Measurements from ENCODE around the gene RELN. TPM values are rescaled to one million over a fixed set of nuclear protein-coding genes. Genes with fewer than 3 reads are reported as not detected.

The RELN gene
- total and polyA plus RNA-seq, 2 donors (not counting 1 experiment from before 2014, with no cell fraction given) = not detected

GRCh38 chr7:104007614-104008013 lies 18.2 kb upstream of the RELN start:
- H4K20me1 ChIP-seq (ENCODE audit: control insufficient read depth, insufficient read depth, low read length, poor library complexity, severe bottlenecking) = no peaks in the 10 kb centered on the region
- H3K9me3 Mint-ChIP-seq (ENCODE audit: insufficient read depth) = no peaks in the 10 kb centered on the region
- no peak overlapping the region for H3K4me3 ChIP-seq (ENCODE audit: control extremely low read depth in 1 of 5, extremely low read depth in 1 of 5, insufficient read depth in 1 of 5, low read depth in 2 of 5, low read length in 4 of 5)
- no peak overlapping the region for H3K4me3 Mint-ChIP-seq
- H3K4me2 ChIP-seq (replicated peaks; ENCODE audit: low read depth, low read length, poor library complexity, severe bottlenecking) = no peak overlapping the region
- DNase-seq (no peak), ATAC-seq (ENCODE audit: low read depth) (no peak)
- TF ChIP-seq EZH2 (IDR thresholded peaks at IDR 0.05; ENCODE audit: borderline replicate concordance, insufficient read depth, low read depth, low read length, poor library complexity, severe bottlenecking) (no peak), CTCF (IDR thresholded peaks at IDR 0.05) (no peak)
- no CpG with 5 or more reads among the region's 3 CpGs for WGBS (ENCODE audit: insufficient coverage)
- intact Hi-C loops (cut with micrococcal nuclease) = no loop called here
- no peaks in the 10 kb centered on the region for H3K4me1 Mint-ChIP-seq
- no peaks in the 10 kb centered on the region for H3K4me1 ChIP-seq (ENCODE audit: control insufficient read depth in 2 of 2, insufficient read depth in 2 of 2, low read length in 2 of 2)
- no peak overlapping the region for H3K27ac ChIP-seq (ENCODE audit: low read length in 2 of 2)
- H3K9ac ChIP-seq (ENCODE audit: low read length) = no peak overlapping the region
- H2AFZ ChIP-seq (ENCODE audit: insufficient read depth, low read depth, low read length, poor library complexity, severe bottlenecking) = no peak overlapping the region
- H3K27me3 Mint-ChIP-seq = peaks cover 12% of the 10 kb centered on the region
- H3K79me2 ChIP-seq (ENCODE audit: control insufficient read depth, insufficient read depth, low read length) = no peaks in the 10 kb centered on the region
- H3K9me3 ChIP-seq (ENCODE audit: control extremely low read depth in 1 of 3, control insufficient read depth in 2 of 3, insufficient read depth in 1 of 3, low read length in 2 of 3) = no peaks in the 10 kb centered on the region
- no peak overlapping the region for H3K27ac Mint-ChIP-seq
- ChIA-PET POLR2A (no interaction called here), CTCF (no interaction called here)
- H3K36me3 ChIP-seq (replicated peaks in 1 of 2; ENCODE audit: control extremely low read depth in 1 of 2, control insufficient read depth in 1 of 2, extremely low read depth in 1 of 2, insufficient read depth in 2 of 2, low read length in 1 of 2) = no peaks in the 10 kb centered on the region
- no peaks in the 10 kb centered on the region for H3K27me3 ChIP-seq (replicated peaks in 1 of 4; ENCODE audit: control extremely low read depth in 1 of 4, control insufficient read depth in 3 of 4, insufficient read depth in 4 of 4, low read length in 3 of 4)

DNA sequence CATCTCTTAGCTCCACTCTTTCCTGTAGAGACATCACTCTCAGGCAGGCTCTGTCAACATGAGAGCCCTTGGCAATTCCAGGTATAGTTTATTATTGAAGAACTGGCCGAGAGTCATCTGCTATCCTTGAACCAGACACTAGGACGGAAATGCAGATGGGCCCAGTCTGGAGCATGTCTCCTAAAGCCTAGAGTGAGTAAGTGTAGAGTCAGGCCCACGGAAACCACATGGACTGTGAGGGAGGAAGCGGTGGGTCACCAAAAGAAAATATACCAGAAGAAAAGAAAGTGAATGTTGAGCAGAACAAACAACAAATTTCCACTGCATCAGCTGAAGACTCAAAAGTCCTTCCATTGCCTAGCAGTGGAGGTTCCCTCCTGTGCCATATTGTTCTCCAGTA lies 15.7 kb upstream of the RELN start:
- 90% methylated on average over 2 of the region's 4 CpGs for WGBS (ENCODE audit: insufficient coverage)
- Histone ChIP-seq H3K4me1 (ENCODE audit: control insufficient read depth in 2 of 2, insufficient read depth in 2 of 2, low read length in 2 of 2) (no peaks in the 10 kb centered on the region), H4K20me1 (ENCODE audit: control insufficient read depth, insufficient read depth, low read length, poor library complexity, severe bottlenecking) (no peaks in the 10 kb centered on the region), H3K36me3 (replicated peaks in 1 of 2; ENCODE audit: control extremely low read depth in 1 of 2, control insufficient read depth in 1 of 2, extremely low read depth in 1 of 2, insufficient read depth in 2 of 2, low read length in 1 of 2) (no peaks in the 10 kb centered on the region), H3K9ac (ENCODE audit: low read length) (no peak overlapping the region), H3K9me3 (ENCODE audit: control extremely low read depth in 1 of 3, control insufficient read depth in 2 of 3, insufficient read depth in 1 of 3, low read length in 2 of 3) (no peaks in the 10 kb centered on the region), H3K27ac (ENCODE audit: low read length in 2 of 2) (no peak overlapping the region), H2AFZ (ENCODE audit: insufficient read depth, low read depth, low read length, poor library complexity, severe bottlenecking) (no peak overlapping the region), H3K4me3 (ENCODE audit: control extremely low read depth in 1 of 5, extremely low read depth in 1 of 5, insufficient read depth in 1 of 5, low read depth in 2 of 5, low read length in 4 of 5) (no peak overlapping the region), H3K4me2 (replicated peaks; ENCODE audit: low read depth, low read length, poor library complexity, severe bottlenecking) (no peak overlapping the region), H3K79me2 (ENCODE audit: control insufficient read depth, insufficient read depth, low read length) (no peaks in the 10 kb centered on the region), H3K27me3 (replicated peaks in 1 of 4; ENCODE audit: control extremely low read depth in 1 of 4, control insufficient read depth in 3 of 4, insufficient read depth in 4 of 4, low read length in 3 of 4) (no peaks in the 10 kb centered on the region)
- H3K27ac Mint-ChIP-seq = no peak overlapping the region
- no peak for TF ChIP-seq EZH2 (IDR thresholded peaks at IDR 0.05; ENCODE audit: borderline replicate concordance, insufficient read depth, low read depth, low read length, poor library complexity, severe bottlenecking)
- TF ChIP-seq CTCF (IDR thresholded peaks at IDR 0.05) = no peak
- H3K27me3 Mint-ChIP-seq = peaks cover 8% of the 10 kb centered on the region
- intact Hi-C loops (cut with micrococcal nuclease) = no loop called here
- DNase-seq (no peak), ATAC-seq (ENCODE audit: low read depth) (no peak)
- no peak overlapping the region for H3K4me3 Mint-ChIP-seq
- CTCF ChIA-PET = no interaction called here
- no peaks in the 10 kb centered on the region for H3K4me1 Mint-ChIP-seq
- POLR2A ChIA-PET = no interaction called here
- H3K9me3 Mint-ChIP-seq (ENCODE audit: insufficient read depth) = no peaks in the 10 kb centered on the region

All from B cell (primary cell).